H9 (cell line): ENCODE results near the gene RAB26. TPM values are rescaled to one million over a fixed set of nuclear protein-coding genes. Genes with fewer than 3 reads are reported as not detected.
A peak's percentile ranks its signal among the peaks of the same experiment; 100 is the strongest.
"Not testable (repeated sequence)": the region's sequence is repeated elsewhere in the genome, so short reads cannot be mapped to it uniquely, and the experiment has no call there.

ENCODE experiments used
- DNase-seq: peaks from one replicate; pipeline ENCODE4 v3.0.0-alpha.2; 2017
- H2AFZ ChIP-seq: one replicate; pipeline ENCODE4 v1.6.1; 2013; ENCODE audit warnings: mild to moderate bottlenecking, low read length, control low read depth, moderate library complexity
- H2AK5ac ChIP-seq: 2 replicates; pipeline ENCODE4 v1.6.1; 2013; ENCODE audit warnings: low read length, control low read depth, mixed read lengths; ENCODE audit not compliant: insufficient read length
- H2BK120ac ChIP-seq: one replicate; pipeline ENCODE4 v1.6.1; 2013; ENCODE audit warnings: low read depth, mild to moderate bottlenecking, low read length, control low read depth, inconsistent platforms; ENCODE audit not compliant: poor library complexity, severe bottlenecking
- H2BK12ac ChIP-seq: 2 replicates; pipeline ENCODE4 v1.6.1; 2013; ENCODE audit warnings: low read length, control low read depth, mixed read lengths, low read depth; ENCODE audit not compliant: insufficient read length
- H2BK15ac ChIP-seq: 2 replicates; pipeline ENCODE4 v1.6.1; 2013; ENCODE audit warnings: low read depth, low read length, control low read depth
- H2BK20ac ChIP-seq: one replicate; pipeline ENCODE4 v1.6.1; 2013; ENCODE audit warnings: low read depth, mild to moderate bottlenecking, low read length, control low read depth, inconsistent platforms; ENCODE audit not compliant: poor library complexity, severe bottlenecking
- H2BK5ac ChIP-seq: 2 replicates; pipeline ENCODE4 v1.6.1; 2013; ENCODE audit warnings: low read length, control low read depth, mixed read lengths; ENCODE audit not compliant: insufficient read length
- H3K14ac ChIP-seq: 2 replicates; pipeline ENCODE4 v1.6.1; 2013; ENCODE audit warnings: low read length, control low read depth; ENCODE audit not compliant: insufficient read depth
- H3K18ac ChIP-seq: 2 replicates; pipeline ENCODE4 v1.6.1; 2013; ENCODE audit warnings: low read depth, mild to moderate bottlenecking, mixed read lengths, low read length, control low read depth; ENCODE audit not compliant: insufficient read length
- H3K23ac ChIP-seq: 2 replicates; pipeline ENCODE4 v1.6.1; 2013; ENCODE audit warnings: low read length, control low read depth, mixed read lengths, low read depth; ENCODE audit not compliant: insufficient read length
- H3K23me2 ChIP-seq: 2 replicates; pipeline ENCODE4 v1.6.1; 2013; ENCODE audit warnings: low read depth, mild to moderate bottlenecking, mixed read lengths, low read length, control low read depth; ENCODE audit not compliant: insufficient read length, poor library complexity, severe bottlenecking
- H3K27ac ChIP-seq: 2 replicates; pipeline ENCODE4 v1.5.1; 2013; ENCODE audit warnings: low read length, control low read depth, mixed read lengths, low read depth; ENCODE audit not compliant: insufficient read length
- H3K27me3 ChIP-seq: 2 replicates; pipeline ENCODE4 v1.6.1; 2013; ENCODE audit warnings: low read length, control low read depth, inconsistent platforms; ENCODE audit not compliant: insufficient read depth
- H3K4ac ChIP-seq: 2 replicates; pipeline ENCODE4 v1.6.1; 2013; ENCODE audit warnings: low read depth, mild to moderate bottlenecking, control low read depth, inconsistent platforms, low read length, moderate library complexity
- H3K4me1 ChIP-seq: 2 replicates; pipeline ENCODE4 v1.6.1; 2013; ENCODE audit warnings: low read length, control low read depth, inconsistent platforms; ENCODE audit not compliant: insufficient read depth
- H3K4me2 ChIP-seq: 2 replicates; pipeline ENCODE4 v1.6.1; 2013; ENCODE audit warnings: low read length, control low read depth, mixed read lengths; ENCODE audit not compliant: insufficient read length, insufficient read depth
- H3K56ac ChIP-seq: 2 replicates; pipeline ENCODE4 v1.6.1; 2013; ENCODE audit warnings: low read depth, mild to moderate bottlenecking, mixed read lengths, low read length, control low read depth; ENCODE audit not compliant: insufficient read length
- H3K79me1 ChIP-seq: 2 replicates; pipeline ENCODE4 v1.6.1; 2013; ENCODE audit warnings: low read depth, mild to moderate bottlenecking, moderate library complexity, low read length, control low read depth, inconsistent platforms; ENCODE audit not compliant: insufficient read depth, poor library complexity, severe bottlenecking
- H3K79me2 ChIP-seq: 2 replicates; pipeline ENCODE4 v1.6.1; 2013; ENCODE audit warnings: low read length, control low read depth, inconsistent platforms; ENCODE audit not compliant: insufficient read depth
- H3K9ac ChIP-seq: 2 replicates; pipeline ENCODE4 v1.6.1; 2013; ENCODE audit warnings: low read length, control low read depth, mixed read lengths; ENCODE audit not compliant: insufficient read length; ENCODE audit errors: extremely low read depth
- H3K9me3 ChIP-seq: one replicate; pipeline ENCODE4 v1.6.1; 2013; ENCODE audit warnings: low read depth, low read length, inconsistent platforms; ENCODE audit not compliant: control insufficient read depth
- H3T11ph ChIP-seq: one replicate; pipeline ENCODE4 v1.6.1; 2013; ENCODE audit warnings: mild to moderate bottlenecking, low read length, control low read depth, inconsistent platforms
- H4K20me1 ChIP-seq: one replicate; pipeline ENCODE4 v1.6.1; 2013; ENCODE audit not compliant: control insufficient read depth, insufficient read length, insufficient read depth
- H4K5ac ChIP-seq: 2 replicates; pipeline ENCODE4 v1.6.1; 2013; ENCODE audit warnings: low read depth, mild to moderate bottlenecking, mixed read lengths, low read length, control low read depth; ENCODE audit not compliant: insufficient read length
- H4K8ac ChIP-seq: replicated peaks from 2 replicates; pipeline ENCODE4 v1.6.1; 2013; ENCODE audit warnings: low read length, control low read depth, mixed read lengths, low read depth; ENCODE audit not compliant: insufficient read length
- H4K91ac ChIP-seq: 2 replicates; pipeline ENCODE4 v1.6.1; 2013; ENCODE audit warnings: low read depth, mild to moderate bottlenecking, moderate library complexity, mixed read lengths, low read length, control low read depth; ENCODE audit not compliant: insufficient read length
- H3K27ac Mint-ChIP-seq, 3 experiments: 2 replicates in 2 of 3; 3 replicates in 1 of 3; pipeline ENCODE4 v1.8.0; 2020 to 2021; ENCODE audit warnings: mixed read lengths in 3 of 3, mild to moderate bottlenecking in 1 of 3, moderate library complexity in 1 of 3
- H3K27me3 Mint-ChIP-seq: 2 replicates; pipeline ENCODE4 v1.8.0; 2021; ENCODE audit warnings: low read depth, mild to moderate bottlenecking, moderate library complexity, mixed read lengths
- H3K36me3 Mint-ChIP-seq, 3 experiments: 2 replicates in 2 of 3; 3 replicates in 1 of 3; pipeline ENCODE4 v1.8.0; 2020 to 2021; ENCODE audit warnings: low read depth in 3 of 3, mixed read lengths in 3 of 3; ENCODE audit not compliant: insufficient read depth in 1 of 3
- H3K4me1 Mint-ChIP-seq, 2 experiments: 2 replicates each; pipeline ENCODE4 v1.8.0; 2020; ENCODE audit warnings: mixed read lengths in 2 of 2
- H3K4me3 Mint-ChIP-seq, 2 experiments: 2 replicates in 1 of 2; 3 replicates in 1 of 2; pipeline ENCODE4 v1.8.0; 2020 to 2021; ENCODE audit warnings: mild to moderate bottlenecking in 2 of 2, mixed read lengths in 2 of 2, moderate library complexity in 1 of 2
- H3K9me3 Mint-ChIP-seq, 2 experiments: 2 replicates in 1 of 2; 3 replicates in 1 of 2; pipeline ENCODE4 v1.8.0; 2020; ENCODE audit warnings: mild to moderate bottlenecking in 2 of 2, mixed read lengths in 2 of 2, moderate library complexity in 1 of 2
- WGBS: extraction: QIAGEN DNeasy Blood & Tissue Kit; methylation state at CpG from one replicate; pipeline ENCODE4 v1.1.7; 2013; ENCODE audit warnings: missing lambda C conversion rate, low lambda C conversion rate, mixed read lengths; ENCODE audit not compliant: insufficient read length; ENCODE audit errors: extremely low coverage; 5-methylcytosine and 5-hydroxymethylcytosine counted together
- total RNA-seq: library from RNA; stranded (reverse); gene quantifications from 2 replicates; pipeline ENCODE4 v1.2.1, GENCODE V29; 2021

Gene RAB26
- total RNA-seq, 1 experiment from 2014 or later: 2.4 TPM

- not testable (repeated sequence) for H2BK12ac ChIP-seq, H2AK5ac ChIP-seq, H4K5ac ChIP-seq, H3K27ac Mint-ChIP-seq, H3K4me2 ChIP-seq, H2BK120ac ChIP-seq, H2BK5ac ChIP-seq, H3K27me3 ChIP-seq, H3K18ac ChIP-seq, H3K27ac ChIP-seq, H2BK15ac ChIP-seq, H4K20me1 ChIP-seq, H2AFZ ChIP-seq, H3K56ac ChIP-seq, H3K14ac ChIP-seq, H3K79me1 ChIP-seq, H2BK20ac ChIP-seq, H3K36me3 Mint-ChIP-seq, H4K8ac ChIP-seq, DNase-seq, H3K23ac ChIP-seq, H3K4ac ChIP-seq, H4K91ac ChIP-seq, H3K9ac ChIP-seq, H3T11ph ChIP-seq, H3K27me3 Mint-ChIP-seq, H3K9me3 ChIP-seq, H3K23me2 ChIP-seq, H3K9me3 Mint-ChIP-seq, H3K4me3 Mint-ChIP-seq, H3K79me2 ChIP-seq, H3K4me1 ChIP-seq
- no CpG with 5 or more reads among the region's 27 CpGs for WGBS
- peaks cover 19 to 25% of the 10 kb centered on the region in 2 experiments for H3K4me1 Mint-ChIP-seq
Measured at GRCh38 chr16:2123706-2124376, 24.6 kb upstream of the RAB26 start.

GRCh38 chr16:2124377-2124693 is 24.1 kb upstream of the RAB26 start:
- not testable (repeated sequence) for H3T11ph ChIP-seq, H3K4me3 Mint-ChIP-seq, H3K27me3 Mint-ChIP-seq, H3K36me3 Mint-ChIP-seq, H2BK20ac ChIP-seq, H2BK5ac ChIP-seq, H3K27ac ChIP-seq, DNase-seq, H3K23me2 ChIP-seq, H3K14ac ChIP-seq, H2BK12ac ChIP-seq, H2AK5ac ChIP-seq, H3K4me2 ChIP-seq, H3K56ac ChIP-seq, H4K20me1 ChIP-seq, H3K9ac ChIP-seq, H3K9me3 ChIP-seq, H4K91ac ChIP-seq, H3K9me3 Mint-ChIP-seq, H3K4ac ChIP-seq, H3K79me1 ChIP-seq, H2AFZ ChIP-seq, H4K5ac ChIP-seq, H3K23ac ChIP-seq, H4K8ac ChIP-seq, H3K27me3 ChIP-seq, H3K27ac Mint-ChIP-seq, H3K4me1 ChIP-seq, H3K79me2 ChIP-seq, H2BK120ac ChIP-seq, H2BK15ac ChIP-seq
- H3K4me1 Mint-ChIP-seq: peaks cover 19 to 25% of the 10 kb centered on the region in 2 experiments
- WGBS: no CpG with 5 or more reads among the region's 11 CpGs
- H3K18ac ChIP-seq: peak overlapping the region; percentile 48
